ENCODE results near the gene TBC1D16.
A peak's percentile ranks its signal among the peaks of the same experiment; 100 is the strongest.

TBC1D16 gene

GRCh38 chr17:80065478-80066170 lies 30.0 kb upstream of the TBC1D16 start:
- H3K4me3 ChIP-seq (ENCODE audit: control insufficient read depth, low read depth, low read length) = no peak overlapping the region
- TF ChIP-seq CTCF (conservative IDR thresholded peaks at IDR 0.05; ENCODE audit: control insufficient read depth, insufficient read depth, low read depth, low read length) = no peak
- DNase-seq (ENCODE audit: low read depth) = no peak

GRCh38 chr17:80064696-80065095 lies 29.0 kb upstream of the TBC1D16 start:
- no peak for TF ChIP-seq CTCF (conservative IDR thresholded peaks at IDR 0.05; ENCODE audit: control insufficient read depth, insufficient read depth, low read depth, low read length)
- no peak for DNase-seq (ENCODE audit: low read depth)
- H3K4me3 ChIP-seq (ENCODE audit: control insufficient read depth, low read depth, low read length) = no peak overlapping the region

- H3K4me3 ChIP-seq (ENCODE audit: control insufficient read depth, low read depth, low read length) = no peak overlapping the region
- DNase-seq (ENCODE audit: low read depth) = peak; percentile 71
- no peak for TF ChIP-seq CTCF (conservative IDR thresholded peaks at IDR 0.05; ENCODE audit: control insufficient read depth, insufficient read depth, low read depth, low read length)
These were observed 28.3 kb upstream of the TBC1D16 start for GRCh38 chr17:80063830-80064585.

- DNase-seq (ENCODE audit: low read depth) = no peak
- no peak for TF ChIP-seq CTCF (conservative IDR thresholded peaks at IDR 0.05; ENCODE audit: control insufficient read depth, insufficient read depth, low read depth, low read length)
- no peak overlapping the region for H3K4me3 ChIP-seq (ENCODE audit: control insufficient read depth, low read depth, low read length)
These were observed 25.7 kb upstream of the TBC1D16 start for GRCh38 chr17:80061421-80061820.

GRCh38 chr17:80060644-80061043 lies 25.0 kb upstream of the TBC1D16 start:
- no peak for DNase-seq (ENCODE audit: low read depth)
- no peak overlapping the region for H3K4me3 ChIP-seq (ENCODE audit: control insufficient read depth, low read depth, low read length)
- TF ChIP-seq CTCF (conservative IDR thresholded peaks at IDR 0.05; ENCODE audit: control insufficient read depth, insufficient read depth, low read depth, low read length) = no peak

GRCh38 chr17:80058311-80058955 lies 22.8 kb upstream of the TBC1D16 start:
- H3K4me3 ChIP-seq (ENCODE audit: control insufficient read depth, low read depth, low read length) = no peak overlapping the region
- no peak for DNase-seq (ENCODE audit: low read depth)
- no peak for TF ChIP-seq CTCF (conservative IDR thresholded peaks at IDR 0.05; ENCODE audit: control insufficient read depth, insufficient read depth, low read depth, low read length)

All from fibroblast of mammary gland (primary cell).